GM19467 (cell line): ENCODE results near the gene TIMM44.

ENCODE experiments used
- ATAC-seq: cut with Tn5 transposase; IDR thresholded peaks from one replicate; pipeline ENCODE4 v1.9.1; 2021; ENCODE audit warnings: mild to moderate bottlenecking, moderate library complexity; ENCODE audit not compliant: unreplicated experiment

The TIMM44 gene, protein sequence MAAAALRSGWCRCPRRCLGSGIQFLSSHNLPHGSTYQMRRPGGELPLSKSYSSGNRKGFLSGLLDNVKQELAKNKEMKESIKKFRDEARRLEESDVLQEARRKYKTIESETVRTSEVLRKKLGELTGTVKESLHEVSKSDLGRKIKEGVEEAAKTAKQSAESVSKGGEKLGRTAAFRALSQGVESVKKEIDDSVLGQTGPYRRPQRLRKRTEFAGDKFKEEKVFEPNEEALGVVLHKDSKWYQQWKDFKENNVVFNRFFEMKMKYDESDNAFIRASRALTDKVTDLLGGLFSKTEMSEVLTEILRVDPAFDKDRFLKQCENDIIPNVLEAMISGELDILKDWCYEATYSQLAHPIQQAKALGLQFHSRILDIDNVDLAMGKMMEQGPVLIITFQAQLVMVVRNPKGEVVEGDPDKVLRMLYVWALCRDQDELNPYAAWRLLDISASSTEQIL

DNA sequence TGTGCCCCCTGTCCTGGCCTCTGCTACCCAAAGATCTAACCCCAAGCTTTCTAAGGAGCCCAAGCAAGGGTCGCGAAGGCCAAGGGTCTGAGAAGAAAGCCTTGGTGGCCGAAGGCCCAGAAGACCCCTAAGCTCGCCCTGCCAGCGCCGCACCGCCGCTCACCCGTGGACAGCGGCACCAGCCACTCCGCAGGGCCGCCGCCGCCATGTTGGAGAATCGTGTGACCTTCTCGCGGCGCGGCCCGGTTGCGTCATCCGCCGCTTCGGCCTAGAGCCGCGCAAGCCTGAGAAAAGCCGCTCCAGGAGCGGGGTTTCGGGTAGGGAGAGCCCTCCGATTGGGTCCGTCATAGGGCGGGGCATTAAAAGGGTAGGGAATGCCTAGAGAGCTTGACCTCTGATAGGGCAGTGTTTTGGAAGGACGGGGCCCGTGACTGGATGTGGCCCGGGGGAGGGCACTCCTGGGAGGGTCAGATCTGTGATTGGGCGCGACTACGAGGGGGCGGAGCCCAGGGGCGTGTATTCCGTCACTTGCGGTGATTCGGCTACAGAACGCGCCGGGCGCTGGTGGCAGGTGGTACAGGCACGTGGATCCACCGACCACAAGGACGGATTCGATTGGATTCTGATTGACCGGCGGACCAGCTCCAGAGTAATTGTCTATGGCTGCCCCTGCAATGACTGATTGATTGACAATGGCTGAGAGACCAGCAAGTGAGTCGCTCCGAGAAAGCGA, at the start of gene TIMM44:
TSS of gene TIMM44 (minus strand) at position 223 of the 733 bp plus-strand sequence. CDS start at position 208, 15 bp downstream.
- peak; percentile 91 for ATAC-seq

DNA sequence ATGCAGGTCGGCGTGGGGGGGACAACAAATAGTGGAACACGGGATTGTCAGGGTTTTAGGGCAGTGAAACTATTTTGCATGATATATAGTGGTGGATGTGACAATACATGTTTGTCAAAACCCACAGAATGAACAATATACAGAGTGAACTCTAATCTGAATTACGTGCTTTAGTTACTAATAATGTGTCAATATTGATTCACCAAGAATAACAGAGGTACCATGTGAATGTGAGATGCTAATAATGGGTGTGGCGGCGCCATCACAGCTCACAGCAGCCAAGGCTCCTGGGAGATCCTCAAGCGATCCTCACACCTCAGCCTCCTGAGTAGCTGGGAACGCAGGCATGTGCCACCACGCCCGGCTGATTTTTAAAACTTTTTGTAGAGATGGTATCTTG, 49.1 kb upstream of the TIMM44 start:
- no peak for ATAC-seq

DNA sequence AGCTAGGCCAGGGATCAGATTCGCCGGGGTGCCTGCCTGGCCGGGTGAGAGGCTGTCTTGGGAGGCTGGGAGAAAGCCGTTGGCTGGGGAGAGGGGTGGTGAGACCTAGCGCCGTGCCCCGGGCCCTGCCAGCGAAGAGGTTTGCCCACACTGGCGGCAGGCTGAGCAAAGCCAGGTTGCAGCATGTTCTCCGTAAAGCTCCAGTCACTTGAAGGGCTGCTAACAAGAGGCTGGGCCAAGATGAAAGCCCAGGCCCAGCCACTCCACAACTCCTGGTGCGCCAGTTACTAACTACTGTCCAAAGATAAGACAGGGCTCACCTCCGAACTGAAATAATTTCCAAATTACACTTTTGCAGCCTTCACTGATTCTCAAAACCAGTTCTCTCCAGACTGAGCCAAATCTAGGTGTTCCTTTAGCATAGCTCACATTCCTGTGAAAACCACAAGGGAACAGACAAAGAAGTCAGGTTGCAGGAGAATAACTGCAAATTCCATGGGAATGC, 45.7 kb upstream of the TIMM44 start:
- no peak for ATAC-seq

DNA sequence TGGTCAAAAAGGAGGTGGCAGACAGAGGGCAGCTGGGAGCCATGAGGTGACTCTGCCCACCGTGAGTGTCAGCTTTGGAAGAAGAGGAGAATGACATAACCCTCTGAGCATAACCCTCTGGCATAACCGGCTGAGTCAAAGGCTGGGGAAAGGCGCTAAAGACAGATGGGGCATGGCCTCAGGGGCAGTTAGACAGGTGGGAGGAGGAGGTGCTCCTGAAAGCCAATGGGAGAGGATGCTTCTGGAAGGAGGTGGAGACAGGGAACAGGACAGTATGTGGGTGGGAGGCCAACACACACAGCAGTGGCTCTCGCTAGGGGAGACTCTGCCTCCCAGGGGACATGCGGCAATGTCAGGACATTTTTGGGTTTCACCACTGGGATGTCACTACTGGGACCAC, 44.8 kb upstream of the TIMM44 start:
- no peak for ATAC-seq

DNA sequence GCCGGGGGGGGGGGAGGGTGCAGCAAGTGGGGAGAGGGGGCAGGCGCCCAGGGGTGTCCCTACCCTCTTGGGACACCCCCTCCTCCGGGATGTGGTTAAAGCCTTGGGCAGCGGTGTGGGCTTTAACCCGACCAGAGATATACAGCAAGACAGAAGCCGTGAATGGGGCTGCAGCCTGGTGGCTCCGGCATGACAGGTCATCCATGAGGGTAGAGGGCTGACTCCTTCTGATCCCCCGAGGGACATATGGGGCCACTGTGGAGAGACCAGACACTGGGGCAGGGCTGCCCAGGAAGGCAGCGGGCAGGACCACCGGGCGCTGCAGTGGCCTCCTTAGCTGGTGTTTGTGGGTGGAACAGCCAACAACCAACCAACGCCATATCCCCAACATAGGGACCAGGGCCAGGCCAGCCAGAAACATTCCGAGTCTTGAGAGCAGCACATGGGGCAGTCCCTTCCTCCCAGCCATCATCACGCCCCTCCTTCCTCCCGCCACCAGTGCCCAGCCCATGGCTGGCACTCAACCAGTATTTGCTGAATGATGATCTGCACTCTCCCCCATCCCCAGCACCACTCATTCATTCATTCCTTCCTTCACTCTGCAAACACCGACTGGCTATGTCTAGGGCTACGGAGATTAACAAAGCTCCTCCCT, 43.8 kb upstream of the TIMM44 start:
- no peak for ATAC-seq

DNA sequence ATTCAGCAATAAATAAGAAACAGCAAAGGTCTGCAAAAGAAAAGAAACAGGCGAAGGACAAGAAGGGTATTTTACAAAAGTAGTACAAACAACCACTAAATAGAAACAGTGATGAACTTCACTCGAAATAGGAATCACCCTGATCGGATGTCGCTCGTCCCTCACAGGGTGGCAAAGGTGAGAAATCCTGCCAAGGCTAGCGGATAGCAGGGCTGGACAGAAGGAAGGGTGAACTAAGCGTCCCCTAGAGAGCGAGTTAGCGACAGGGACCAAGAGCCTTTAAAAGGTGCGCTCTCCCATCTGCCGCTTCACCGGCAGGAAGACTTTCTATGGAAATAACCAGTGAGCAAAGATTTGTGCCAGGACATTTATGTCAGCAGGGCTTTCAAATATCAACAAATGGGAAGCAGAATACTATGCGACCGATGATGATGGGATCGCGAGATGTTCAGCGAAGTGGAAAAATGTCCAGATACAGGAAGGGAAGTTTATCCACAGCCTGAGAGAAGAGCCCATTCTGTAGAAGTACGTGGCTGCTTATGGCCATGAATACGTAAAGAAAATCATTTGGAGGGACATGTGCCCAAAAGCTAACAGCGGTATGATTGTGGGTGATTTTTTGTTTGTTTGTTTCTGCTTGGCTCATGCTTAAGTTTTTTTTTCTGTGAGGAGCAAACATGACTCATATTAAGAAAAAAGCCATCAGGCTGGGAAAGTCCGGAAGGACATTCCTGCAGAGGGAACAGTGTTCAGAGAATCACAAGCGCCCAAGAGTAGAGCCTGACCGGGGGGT, 43.1 kb upstream of the TIMM44 start:
- no peak for ATAC-seq

GRCh38 chr19:7985481-7985911, 42.0 kb upstream of the TIMM44 start:
- no peak for ATAC-seq

- no peak for ATAC-seq
Measured at GRCh38 chr19:7983995-7984837, 40.8 kb upstream of the TIMM44 start.

GRCh38 chr19:7983286-7983950, 40.0 kb upstream of the TIMM44 start:
- no peak for ATAC-seq

DNA sequence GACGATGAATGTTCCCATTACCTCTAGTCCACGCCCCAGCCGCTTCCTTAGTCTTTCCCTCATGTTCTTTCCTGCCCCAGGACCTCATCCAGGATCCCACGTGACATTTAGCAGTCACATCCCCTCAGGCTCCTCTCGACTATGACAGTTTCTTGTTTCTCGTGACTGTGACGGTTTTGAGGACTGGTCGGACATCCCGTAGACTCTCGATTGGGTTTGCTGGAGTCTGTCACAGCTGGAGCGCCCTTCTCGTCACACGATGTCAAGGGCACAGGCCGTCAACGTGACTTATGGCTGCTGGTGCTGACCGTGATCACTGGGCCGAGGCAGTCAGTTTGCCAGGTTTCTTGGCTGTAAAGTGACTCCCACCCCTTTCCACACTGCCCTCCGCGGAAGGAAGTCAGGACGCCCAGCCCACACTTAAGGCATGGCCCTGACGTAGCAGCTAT, 39.2 kb upstream of the TIMM44 start:
- no peak for ATAC-seq

DNA sequence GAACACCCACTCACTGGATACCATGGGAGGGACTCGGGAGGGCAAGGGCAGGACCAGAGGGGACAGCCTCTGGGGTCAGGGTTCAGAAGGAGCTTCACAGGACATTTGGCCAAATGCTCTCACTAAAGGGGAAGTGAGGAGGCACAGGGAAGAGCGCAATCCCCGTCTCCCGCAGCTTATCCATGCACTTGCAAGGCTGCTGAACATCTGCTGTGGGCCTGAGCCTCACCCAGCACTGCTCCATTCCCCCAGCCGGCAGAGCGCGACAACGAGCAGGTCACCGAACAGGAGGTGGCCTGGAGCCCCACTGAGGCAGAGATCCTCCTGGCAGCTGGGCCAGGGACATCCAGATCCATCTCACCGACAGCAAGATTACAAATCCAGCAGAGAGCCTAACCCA, 38.6 kb upstream of the TIMM44 start:
- ATAC-seq = no peak

DNA sequence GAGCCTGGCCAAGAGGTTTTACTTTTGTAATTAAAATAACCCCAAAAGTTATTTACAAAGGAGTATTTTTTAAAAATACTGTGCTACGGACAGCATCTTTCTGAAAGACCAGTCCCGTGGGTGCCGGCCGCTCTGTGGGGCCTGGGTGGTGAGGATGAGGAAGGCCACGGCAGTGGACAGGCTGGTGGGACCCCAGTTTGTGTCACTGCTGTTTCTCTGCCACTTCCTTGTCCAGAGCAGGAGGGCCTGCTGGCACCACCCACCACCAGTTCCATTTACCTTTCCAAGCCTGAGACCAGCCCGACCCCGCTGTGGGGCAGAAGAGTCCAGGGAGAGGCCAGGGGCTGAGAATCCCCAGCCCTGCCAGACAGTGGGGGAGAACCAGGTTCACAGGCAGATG, 38.2 kb upstream of the TIMM44 start:
- no peak for ATAC-seq

GRCh38 chr19:7981199-7981598, 37.7 kb upstream of the TIMM44 start:
- ATAC-seq = no peak

DNA sequence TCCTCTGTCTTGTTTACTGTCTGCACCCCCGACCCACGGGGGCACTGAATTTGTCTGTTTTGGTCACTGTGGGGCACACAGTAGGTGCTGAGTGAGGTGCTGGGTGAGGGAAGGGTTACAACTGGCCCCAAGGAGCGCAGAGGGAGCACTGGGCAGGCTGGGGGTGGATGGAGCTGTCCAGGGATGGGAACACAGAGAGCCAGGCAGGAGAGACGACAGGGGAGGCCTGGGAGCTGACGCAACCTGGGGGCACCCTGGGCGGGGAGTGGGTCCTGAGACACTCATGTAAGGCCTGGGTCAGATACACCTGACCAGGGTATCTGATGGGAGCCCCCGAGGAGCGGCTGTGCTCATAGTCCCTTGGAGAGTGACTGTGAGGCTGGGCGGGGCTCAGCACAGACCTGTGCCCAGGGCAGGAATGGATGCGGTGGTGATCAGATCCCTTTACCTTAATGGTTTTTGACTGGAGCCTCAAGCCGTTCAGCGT, 37.2 kb upstream of the TIMM44 start:
- ATAC-seq = no peak

GRCh38 chr19:7980168-7980567, 36.7 kb upstream of the TIMM44 start:
- ATAC-seq = no peak

GRCh38 chr19:7979559-7979958, 36.1 kb upstream of the TIMM44 start:
- no peak for ATAC-seq

GRCh38 chr19:7979011-7979410, 35.5 kb upstream of the TIMM44 start:
- no peak for ATAC-seq

- ATAC-seq = no peak
Measured at GRCh38 chr19:7978179-7978825, 34.8 kb upstream of the TIMM44 start.

GRCh38 chr19:7977723-7978040, 34.2 kb upstream of the TIMM44 start:
- no peak for ATAC-seq
